Cardiac muscle cell (in vitro differentiated cells and primary cell): Measurements from ENCODE around the gene DET1. TPM values are rescaled to one million over a fixed set of nuclear protein-coding genes. Genes with fewer than 3 reads are reported as not detected.
"Not testable (repeated sequence)": the region's sequence is repeated elsewhere in the genome, so short reads cannot be mapped to it uniquely, and the experiment has no call there.

Experiments
- DNase-seq, 2 donors: peaks; one replicate each; pipeline versions ENCODE4 v3.0.0 to v3.0.0-alpha.2; 2010 to 2017; ENCODE audit warnings: low read depth in 1 of 2, low spot score in 1 of 2
- H3K27ac ChIP-seq: fragments of 200-600 bp; sonication (generic); 2 replicates; pipeline ENCODE4 v1.5.1; 2016
- H3K27me3 ChIP-seq: fragments of 200-600 bp; sonication (generic); 2 replicates; pipeline ENCODE4 v1.6.0; 2016; ENCODE audit warnings: control low read depth
- H3K36me3 ChIP-seq: fragments of 200-600 bp; sonication (generic); 2 replicates; pipeline ENCODE4 v1.5.1; 2016; ENCODE audit warnings: control low read depth
- H3K4me1 ChIP-seq: fragments of 200-600 bp; sonication (generic); 2 replicates; pipeline ENCODE4 v1.8.1; 2017; ENCODE audit warnings: low read depth, mild to moderate bottlenecking, mixed run types
- H3K4me3 ChIP-seq: fragments of 200-600 bp; sonication (generic); 2 replicates; pipeline ENCODE4 v1.5.1; 2016; ENCODE audit warnings: mild to moderate bottlenecking
- H3K9me3 ChIP-seq: fragments of 200-600 bp; sonication (generic); 2 replicates; pipeline ENCODE4 v1.5.1; 2017; ENCODE audit warnings: low read depth, mild to moderate bottlenecking, control low read depth
- polyA plus RNA-seq: library from polyadenylated mRNA; unstranded; fragments of >200 nt; fragmentation: Nextera tagmentation; extraction: Ambion mirVana; gene quantifications from 2 replicates; pipeline ENCODE4 v1.2.1, GENCODE V29; 2016
- total RNA-seq: library from RNA; depleted of rRNA; stranded (reverse); fragments of >200 nt; gene quantifications from 2 replicates; pipeline ENCODE4 v1.2.3, GENCODE V29; 2016
- TF ChIP-seq, protein P1 (sequence below): IDR thresholded peaks from 2 replicates; pipeline ENCODE4 v1.5.1; 2012; ENCODE audit warnings: low read depth, mild to moderate bottlenecking, low read length

DET1 gene
- total and polyA plus RNA-seq, 2 experiments from 2014 or later: 10.6 to 18.0 TPM

DNA sequence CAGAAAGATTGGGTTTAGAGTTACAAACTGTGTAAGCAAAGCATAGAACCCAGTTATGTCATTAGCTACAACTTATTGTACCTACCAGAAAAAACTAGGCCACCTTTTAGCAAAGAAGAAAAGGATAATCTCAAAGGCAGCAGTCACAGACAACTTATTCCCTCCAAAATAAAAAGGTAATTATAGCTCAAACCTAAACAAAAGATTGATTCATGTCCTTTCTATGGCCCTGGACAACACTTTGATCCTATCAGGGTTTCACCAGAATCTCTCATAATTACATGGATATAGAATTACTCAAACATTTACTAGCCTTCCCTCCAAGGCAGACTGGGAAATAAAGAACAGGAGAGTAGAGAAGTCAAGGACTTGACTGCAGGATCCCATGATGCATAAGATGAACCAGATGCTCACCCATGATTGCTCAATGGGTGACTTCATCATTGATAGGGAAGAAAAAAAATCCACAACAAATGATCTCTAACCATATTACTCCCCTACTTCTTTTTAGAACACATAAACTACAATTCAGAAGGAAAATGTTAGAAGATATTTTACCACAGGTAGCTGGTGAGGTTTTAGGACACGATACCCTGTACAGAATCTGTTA is 17.4 kb downstream of the DET1 start:
- Histone ChIP-seq H3K4me1 (no peaks in the 10 kb centered on the region), H3K27ac (no peak overlapping the region), H3K4me3 (no peak overlapping the region), H3K9me3 (no peaks in the 10 kb centered on the region), H3K27me3 (no peaks in the 10 kb centered on the region), H3K36me3 (peaks cover 22% of the 10 kb centered on the region)
- TF ChIP-seq, protein P1, sequence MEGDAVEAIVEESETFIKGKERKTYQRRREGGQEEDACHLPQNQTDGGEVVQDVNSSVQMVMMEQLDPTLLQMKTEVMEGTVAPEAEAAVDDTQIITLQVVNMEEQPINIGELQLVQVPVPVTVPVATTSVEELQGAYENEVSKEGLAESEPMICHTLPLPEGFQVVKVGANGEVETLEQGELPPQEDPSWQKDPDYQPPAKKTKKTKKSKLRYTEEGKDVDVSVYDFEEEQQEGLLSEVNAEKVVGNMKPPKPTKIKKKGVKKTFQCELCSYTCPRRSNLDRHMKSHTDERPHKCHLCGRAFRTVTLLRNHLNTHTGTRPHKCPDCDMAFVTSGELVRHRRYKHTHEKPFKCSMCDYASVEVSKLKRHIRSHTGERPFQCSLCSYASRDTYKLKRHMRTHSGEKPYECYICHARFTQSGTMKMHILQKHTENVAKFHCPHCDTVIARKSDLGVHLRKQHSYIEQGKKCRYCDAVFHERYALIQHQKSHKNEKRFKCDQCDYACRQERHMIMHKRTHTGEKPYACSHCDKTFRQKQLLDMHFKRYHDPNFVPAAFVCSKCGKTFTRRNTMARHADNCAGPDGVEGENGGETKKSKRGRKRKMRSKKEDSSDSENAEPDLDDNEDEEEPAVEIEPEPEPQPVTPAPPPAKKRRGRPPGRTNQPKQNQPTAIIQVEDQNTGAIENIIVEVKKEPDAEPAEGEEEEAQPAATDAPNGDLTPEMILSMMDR: no peak
- DNase-seq: peak in 1 of 2 donors; percentile 53

DNA sequence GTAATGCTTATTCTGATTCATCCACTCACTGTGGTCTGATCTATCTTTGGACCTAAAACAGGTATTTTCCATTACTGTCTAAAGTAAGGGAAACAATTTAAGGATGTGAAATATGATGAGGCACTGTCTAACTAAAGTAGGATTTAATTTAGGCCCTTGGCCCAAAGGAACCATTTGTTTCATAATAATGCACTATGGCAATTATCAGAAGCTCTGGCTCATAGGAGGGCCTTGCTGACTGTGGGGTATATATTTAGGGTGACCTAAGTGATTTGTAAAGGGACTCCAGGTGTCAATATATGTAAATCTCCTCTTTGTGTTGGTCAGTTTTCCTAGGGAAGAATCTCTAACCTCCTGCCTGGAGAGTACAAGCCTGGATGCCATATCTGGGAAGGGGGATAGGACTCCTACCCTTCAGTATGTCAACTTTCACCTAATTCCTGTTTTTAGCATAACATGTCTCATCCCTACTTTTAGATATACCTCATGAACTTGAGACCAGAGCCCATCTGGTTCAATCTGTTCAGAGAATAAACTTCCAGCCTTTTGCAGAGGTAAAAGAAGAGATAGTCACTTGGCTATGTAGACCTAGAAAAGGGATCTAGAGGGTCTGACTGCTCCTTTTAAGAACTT is 20.1 kb downstream of the DET1 start:
- Histone ChIP-seq H3K27me3 (no peaks in the 10 kb centered on the region), H3K4me3 (no peak overlapping the region), H3K27ac (no peak overlapping the region), H3K9me3 (no peaks in the 10 kb centered on the region), H3K36me3 (peaks cover 21% of the 10 kb centered on the region), H3K4me1 (no peaks in the 10 kb centered on the region)
- DNase-seq: no peak
- TF ChIP-seq, protein P1: no peak

DNA sequence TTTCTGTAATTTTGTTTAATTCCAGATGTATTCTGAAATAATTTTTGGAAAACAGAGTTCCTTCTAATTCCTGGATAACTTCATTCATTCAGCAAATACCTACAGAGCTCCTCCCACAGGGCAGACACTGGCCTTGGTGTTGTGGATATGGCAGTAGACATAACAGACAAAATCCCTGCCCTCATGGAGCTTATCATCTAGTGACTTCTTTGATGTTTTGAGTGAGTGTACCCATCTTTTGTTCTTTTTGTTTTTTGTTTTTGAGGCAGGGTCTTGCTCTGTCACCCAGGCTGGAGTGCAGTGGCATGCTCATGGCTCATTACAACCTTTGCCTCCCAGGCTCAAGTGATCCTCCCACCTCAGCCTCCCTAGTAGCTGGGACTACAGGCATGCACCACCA is 21.1 kb downstream of the DET1 start:
- Histone ChIP-seq H3K4me3 (no peak overlapping the region), H3K9me3 (no peaks in the 10 kb centered on the region), H3K36me3 (peaks cover 11% of the 10 kb centered on the region), H3K27ac (no peak overlapping the region), H3K4me1 (no peaks in the 10 kb centered on the region), H3K27me3 (no peaks in the 10 kb centered on the region)
- DNase-seq: no peak
- TF ChIP-seq, protein P1: no peak

DNA sequence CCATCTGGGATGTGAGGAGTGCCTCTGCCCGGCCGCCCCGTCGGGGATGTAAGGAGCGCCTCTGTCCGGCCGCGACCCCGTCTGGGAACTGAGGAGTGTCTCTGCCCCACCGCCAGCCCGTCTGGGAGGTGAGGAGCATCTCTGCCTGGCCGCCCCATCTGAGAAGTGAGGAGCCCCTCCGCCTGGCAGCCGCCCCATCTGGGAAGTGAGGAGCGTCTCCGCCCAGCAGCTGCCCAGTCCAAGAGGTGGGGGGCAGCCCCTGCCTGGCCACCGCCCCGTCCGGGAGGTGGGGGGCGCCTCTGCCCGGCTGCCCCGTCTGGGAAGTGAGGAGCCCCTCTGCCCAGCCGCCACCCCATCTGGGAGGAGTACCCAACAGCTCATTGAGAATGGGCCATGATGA is 22.4 kb downstream of the DET1 start:
- not testable (repeated sequence) for H3K27me3 ChIP-seq, H3K9me3 ChIP-seq, H3K4me1 ChIP-seq, H3K4me3 ChIP-seq, H3K36me3 ChIP-seq, H3K27ac ChIP-seq, DNase-seq

DNA sequence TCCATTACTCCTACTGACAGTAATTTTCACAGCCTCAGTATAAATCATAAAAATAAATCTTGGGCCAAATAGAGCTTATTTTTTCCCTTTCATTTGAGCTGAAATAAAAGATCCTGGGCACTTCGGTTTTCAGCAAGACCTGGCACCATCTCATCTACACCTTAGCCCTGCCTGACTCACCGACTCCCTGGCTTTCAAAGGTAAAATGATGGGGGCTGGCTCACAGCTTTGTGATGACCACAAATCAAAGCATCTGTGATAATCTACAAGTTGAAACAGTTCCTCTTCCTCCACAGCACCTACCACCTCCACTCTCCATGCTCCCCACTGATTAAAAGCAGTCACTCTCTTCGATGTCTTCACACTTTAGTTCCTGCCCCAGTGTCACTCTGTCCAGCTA is 27.6 kb downstream of the DET1 start:
- Histone ChIP-seq H3K27me3 (no peaks in the 10 kb centered on the region), H3K9me3 (no peaks in the 10 kb centered on the region), H3K27ac (no peak overlapping the region), H3K4me1 (no peaks in the 10 kb centered on the region), H3K36me3 (no peaks in the 10 kb centered on the region), H3K4me3 (no peak overlapping the region)
- no peak for DNase-seq
- TF ChIP-seq, protein P1: no peak

DNA sequence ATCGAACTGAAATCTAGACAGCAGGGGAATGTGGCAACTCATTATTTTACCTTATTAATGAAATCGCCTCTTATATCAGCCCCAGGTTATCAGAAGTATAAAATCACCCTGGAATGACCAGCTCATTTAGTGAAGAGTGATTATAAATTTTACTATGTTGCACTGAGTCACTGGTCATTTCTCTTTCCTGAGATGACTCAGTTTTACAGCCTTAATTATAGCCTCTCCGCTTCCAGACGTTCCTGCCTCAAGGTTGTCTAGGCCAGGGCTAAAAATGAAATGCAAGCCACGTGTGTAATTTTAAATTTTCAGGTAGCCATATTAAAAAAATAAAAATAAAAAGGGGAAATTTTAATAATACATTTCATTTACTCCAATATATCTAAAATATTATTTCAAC is 33.3 kb downstream of the DET1 start:
- no peak for DNase-seq
- Histone ChIP-seq H3K4me3 (no peak overlapping the region), H3K4me1 (no peaks in the 10 kb centered on the region), H3K9me3 (no peaks in the 10 kb centered on the region), H3K36me3 (peaks cover 7% of the 10 kb centered on the region), H3K27me3 (no peaks in the 10 kb centered on the region), H3K27ac (peak overlapping the region; percentile 38)
- TF ChIP-seq, protein P1: no peak
